ENCODE measurements around the gene INF2.

Gene INF2

DNA sequence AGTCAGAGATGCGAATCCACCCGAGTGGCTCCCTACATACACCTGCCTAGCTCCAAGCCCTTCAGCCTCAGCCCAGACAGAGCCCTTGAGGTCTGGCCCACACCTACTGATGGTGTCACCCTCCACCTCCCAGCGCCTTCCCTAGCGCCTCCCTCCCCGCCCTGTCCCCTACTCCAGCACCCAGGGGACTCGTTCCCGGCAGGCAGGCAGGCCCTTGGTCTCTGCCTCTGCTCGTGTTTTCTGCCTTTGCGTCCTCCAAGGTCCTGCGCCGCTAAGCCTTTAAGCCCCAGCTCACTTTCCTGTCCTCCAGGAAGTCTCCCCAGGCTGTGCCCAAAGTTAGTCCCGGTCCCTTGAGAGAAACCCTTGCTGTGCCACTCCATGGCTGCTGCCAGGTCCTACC is 12.7 kb downstream of the INF2 start (continued):
- TF ChIP-seq, protein P1, sequence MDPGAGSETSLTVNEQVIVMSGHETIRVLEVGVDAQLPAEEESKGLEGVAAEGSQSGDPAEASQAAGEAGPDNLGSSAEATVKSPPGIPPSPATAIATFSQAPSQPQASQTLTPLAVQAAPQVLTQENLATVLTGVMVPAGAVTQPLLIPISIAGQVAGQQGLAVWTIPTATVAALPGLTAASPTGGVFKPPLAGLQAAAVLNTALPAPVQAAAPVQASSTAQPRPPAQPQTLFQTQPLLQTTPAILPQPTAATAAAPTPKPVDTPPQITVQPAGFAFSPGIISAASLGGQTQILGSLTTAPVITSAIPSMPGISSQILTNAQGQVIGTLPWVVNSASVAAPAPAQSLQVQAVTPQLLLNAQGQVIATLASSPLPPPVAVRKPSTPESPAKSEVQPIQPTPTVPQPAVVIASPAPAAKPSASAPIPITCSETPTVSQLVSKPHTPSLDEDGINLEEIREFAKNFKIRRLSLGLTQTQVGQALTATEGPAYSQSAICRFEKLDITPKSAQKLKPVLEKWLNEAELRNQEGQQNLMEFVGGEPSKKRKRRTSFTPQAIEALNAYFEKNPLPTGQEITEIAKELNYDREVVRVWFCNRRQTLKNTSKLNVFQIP (CRISPR knock-in tag; IDR thresholded peaks at IDR 0.05; ENCODE audit: borderline replicate concordance, low read depth), result no peak
- TF ChIP-seq ESRRG (CRISPR knock-in tag; IDR thresholded peaks at IDR 0.05) (no peak), OSR1 (CRISPR knock-in tag; IDR thresholded peaks at IDR 0.05) (no peak), TOX (CRISPR knock-in tag; IDR thresholded peaks at IDR 0.05; ENCODE audit: borderline replicate concordance) (no peak), TCF4 (CRISPR knock-in tag; IDR thresholded peaks at IDR 0.05; ENCODE audit: borderline replicate concordance) (no peak)
- TF ChIP-seq, protein P2, sequence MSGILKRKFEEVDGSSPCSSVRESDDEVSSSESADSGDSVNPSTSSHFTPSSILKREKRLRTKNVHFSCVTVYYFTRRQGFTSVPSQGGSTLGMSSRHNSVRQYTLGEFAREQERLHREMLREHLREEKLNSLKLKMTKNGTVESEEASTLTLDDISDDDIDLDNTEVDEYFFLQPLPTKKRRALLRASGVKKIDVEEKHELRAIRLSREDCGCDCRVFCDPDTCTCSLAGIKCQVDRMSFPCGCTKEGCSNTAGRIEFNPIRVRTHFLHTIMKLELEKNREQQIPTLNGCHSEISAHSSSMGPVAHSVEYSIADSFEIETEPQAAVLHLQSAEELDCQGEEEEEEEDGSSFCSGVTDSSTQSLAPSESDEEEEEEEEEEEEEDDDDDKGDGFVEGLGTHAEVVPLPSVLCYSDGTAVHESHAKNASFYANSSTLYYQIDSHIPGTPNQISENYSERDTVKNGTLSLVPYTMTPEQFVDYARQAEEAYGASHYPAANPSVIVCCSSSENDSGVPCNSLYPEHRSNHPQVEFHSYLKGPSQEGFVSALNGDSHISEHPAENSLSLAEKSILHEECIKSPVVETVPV (CRISPR knock-in tag; IDR thresholded peaks at IDR 0.05), result no peak

GRCh38 chr14:104702673-104703072 is 13.3 kb downstream of the INF2 start:
- TF ChIP-seq TCF4 (CRISPR knock-in tag; IDR thresholded peaks at IDR 0.05; ENCODE audit: borderline replicate concordance) (no peak), ZNF70 (CRISPR knock-in tag; IDR thresholded peaks at IDR 0.05) (no peak), ZC3H10 (CRISPR knock-in tag; IDR thresholded peaks at IDR 0.05) (no peak), BACH2 (CRISPR knock-in tag; IDR thresholded peaks at IDR 0.05; ENCODE audit: borderline replicate concordance) (no peak), ISL1 (CRISPR knock-in tag; IDR thresholded peaks at IDR 0.05) (no peak), GLIS3 (CRISPR knock-in tag; IDR thresholded peaks at IDR 0.05) (no peak), TOX (CRISPR knock-in tag; IDR thresholded peaks at IDR 0.05; ENCODE audit: borderline replicate concordance) (no peak), ZNF8 (CRISPR knock-in tag; IDR thresholded peaks at IDR 0.05) (no peak), TSHZ2 (CRISPR knock-in tag; IDR thresholded peaks at IDR 0.05) (no peak), ZFP3 (CRISPR knock-in tag; IDR thresholded peaks at IDR 0.05) (no peak), ESRRG (CRISPR knock-in tag; IDR thresholded peaks at IDR 0.05) (no peak)
- TF ChIP-seq, protein P1 (CRISPR knock-in tag; IDR thresholded peaks at IDR 0.05; ENCODE audit: borderline replicate concordance, low read depth), result no peak
- TF ChIP-seq, protein P3, sequence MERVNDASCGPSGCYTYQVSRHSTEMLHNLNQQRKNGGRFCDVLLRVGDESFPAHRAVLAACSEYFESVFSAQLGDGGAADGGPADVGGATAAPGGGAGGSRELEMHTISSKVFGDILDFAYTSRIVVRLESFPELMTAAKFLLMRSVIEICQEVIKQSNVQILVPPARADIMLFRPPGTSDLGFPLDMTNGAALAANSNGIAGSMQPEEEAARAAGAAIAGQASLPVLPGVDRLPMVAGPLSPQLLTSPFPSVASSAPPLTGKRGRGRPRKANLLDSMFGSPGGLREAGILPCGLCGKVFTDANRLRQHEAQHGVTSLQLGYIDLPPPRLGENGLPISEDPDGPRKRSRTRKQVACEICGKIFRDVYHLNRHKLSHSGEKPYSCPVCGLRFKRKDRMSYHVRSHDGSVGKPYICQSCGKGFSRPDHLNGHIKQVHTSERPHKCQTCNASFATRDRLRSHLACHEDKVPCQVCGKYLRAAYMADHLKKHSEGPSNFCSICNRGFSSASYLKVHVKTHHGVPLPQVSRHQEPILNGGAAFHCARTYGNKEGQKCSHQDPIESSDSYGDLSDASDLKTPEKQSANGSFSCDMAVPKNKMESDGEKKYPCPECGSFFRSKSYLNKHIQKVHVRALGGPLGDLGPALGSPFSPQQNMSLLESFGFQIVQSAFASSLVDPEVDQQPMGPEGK (CRISPR knock-in tag; IDR thresholded peaks at IDR 0.05; ENCODE audit: borderline replicate concordance), result no peak
- no peak for ATAC-seq

- no peak for ATAC-seq
- TF ChIP-seq OSR1 (CRISPR knock-in tag; IDR thresholded peaks at IDR 0.05), result no peak
- TF ChIP-seq ARNTL (CRISPR knock-in tag; IDR thresholded peaks at IDR 0.05; ENCODE audit: borderline replicate concordance, low read depth), result no peak
- no peak for TF ChIP-seq RARB (CRISPR knock-in tag; IDR thresholded peaks at IDR 0.05)
- no peak for TF ChIP-seq PPARA (CRISPR knock-in tag; IDR thresholded peaks at IDR 0.05; ENCODE audit: borderline replicate concordance)
- TF ChIP-seq, protein P4, sequence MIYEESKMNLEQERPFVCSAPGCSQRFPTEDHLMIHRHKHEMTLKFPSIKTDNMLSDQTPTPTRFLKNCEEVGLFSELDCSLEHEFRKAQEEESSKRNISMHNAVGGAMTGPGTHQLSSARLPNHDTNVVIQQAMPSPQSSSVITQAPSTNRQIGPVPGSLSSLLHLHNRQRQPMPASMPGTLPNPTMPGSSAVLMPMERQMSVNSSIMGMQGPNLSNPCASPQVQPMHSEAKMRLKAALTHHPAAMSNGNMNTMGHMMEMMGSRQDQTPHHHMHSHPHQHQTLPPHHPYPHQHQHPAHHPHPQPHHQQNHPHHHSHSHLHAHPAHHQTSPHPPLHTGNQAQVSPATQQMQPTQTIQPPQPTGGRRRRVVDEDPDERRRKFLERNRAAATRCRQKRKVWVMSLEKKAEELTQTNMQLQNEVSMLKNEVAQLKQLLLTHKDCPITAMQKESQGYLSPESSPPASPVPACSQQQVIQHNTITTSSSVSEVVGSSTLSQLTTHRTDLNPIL (CRISPR knock-in tag; IDR thresholded peaks at IDR 0.05; ENCODE audit: low read depth), result no peak
- no peak for TF ChIP-seq ZC3H10 (CRISPR knock-in tag; IDR thresholded peaks at IDR 0.05)
- TF ChIP-seq TCF4 (CRISPR knock-in tag; IDR thresholded peaks at IDR 0.05; ENCODE audit: borderline replicate concordance), result no peak
- no peak for TF ChIP-seq ZFP3 (CRISPR knock-in tag; IDR thresholded peaks at IDR 0.05)
- no peak for TF ChIP-seq ESRRG (CRISPR knock-in tag; IDR thresholded peaks at IDR 0.05)
- TF ChIP-seq, protein P3 (CRISPR knock-in tag; IDR thresholded peaks at IDR 0.05; ENCODE audit: borderline replicate concordance), result no peak
- no peak for TF ChIP-seq ISL1 (CRISPR knock-in tag; IDR thresholded peaks at IDR 0.05)
- no peak for TF ChIP-seq ZFP30 (CRISPR knock-in tag; IDR thresholded peaks at IDR 0.05)
- no peak for TF ChIP-seq TOX (CRISPR knock-in tag; IDR thresholded peaks at IDR 0.05; ENCODE audit: borderline replicate concordance)
- TF ChIP-seq BACH2 (CRISPR knock-in tag; IDR thresholded peaks at IDR 0.05; ENCODE audit: borderline replicate concordance), result no peak
- no peak for TF ChIP-seq TSHZ2 (CRISPR knock-in tag; IDR thresholded peaks at IDR 0.05)
Measured at GRCh38 chr14:104703269-104703668, 13.9 kb downstream of the INF2 start.

Measured in SK-N-SH treated with all-trans-retinoic acid at 6 μM for 48 hours (cell line).